GM18870 (cell line): ENCODE data around the gene PI4KA.
A peak's percentile ranks its signal among the peaks of the same experiment; 100 is the strongest.

Source experiments
- ATAC-seq: cut with Tn5 transposase; IDR thresholded peaks from one replicate; pipeline ENCODE4 v1.9.1; 2021; ENCODE audit warnings: moderate library complexity; ENCODE audit not compliant: unreplicated experiment

Gene PI4KA

GRCh38 chr22:20881869-20882815 is 23.5 kb upstream of the PI4KA start:
- ATAC-seq = no peak

- no peak for ATAC-seq
Measured at GRCh38 chr22:20881231-20881630, 22.6 kb upstream of the PI4KA start.

- ATAC-seq = no peak
Measured at GRCh38 chr22:20877715-20878114, 19.1 kb upstream of the PI4KA start.

GRCh38 chr22:20875296-20875695 is 16.7 kb upstream of the PI4KA start:
- ATAC-seq = no peak

DNA sequence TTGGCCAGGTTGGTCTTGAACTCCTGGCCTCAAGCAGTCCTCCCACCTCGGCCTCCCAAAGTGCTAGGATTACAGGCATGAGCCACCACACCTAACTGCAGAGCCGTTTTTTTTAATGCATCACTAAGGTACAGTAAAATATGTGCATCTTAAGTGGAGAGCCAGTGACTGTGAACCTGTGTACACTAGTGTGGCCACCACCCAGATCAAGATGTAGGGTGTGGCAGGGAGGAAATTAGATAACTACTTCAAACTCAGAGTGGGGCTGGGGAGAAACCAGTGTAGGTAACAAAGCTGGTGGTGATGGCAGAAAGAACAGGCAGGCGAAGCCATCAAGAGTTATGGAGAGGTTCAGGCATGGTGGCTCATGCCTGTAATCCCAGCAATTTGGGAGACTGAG is 14.6 kb upstream of the PI4KA start:
- ATAC-seq = no peak

DNA sequence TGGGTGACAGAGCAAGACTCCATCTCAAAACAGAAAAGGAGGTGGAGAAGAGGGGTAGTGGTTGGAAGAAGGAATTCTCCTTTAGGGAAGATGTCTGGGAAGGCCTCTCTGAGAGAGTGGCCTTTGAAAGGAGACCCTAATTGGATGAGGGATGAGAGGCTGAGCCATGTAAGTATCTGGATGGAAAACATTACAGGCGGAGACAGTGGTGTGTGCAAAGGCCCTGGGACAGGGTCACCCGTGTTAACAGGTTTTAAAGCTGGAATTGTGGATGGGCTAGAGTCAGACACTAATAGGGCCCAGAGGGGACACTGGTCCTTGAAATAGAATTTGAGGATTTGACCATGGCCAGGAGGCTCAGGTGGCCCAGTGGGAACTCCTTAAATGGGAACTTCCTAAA is 10.6 kb upstream of the PI4KA start:
- ATAC-seq = no peak

GRCh38 chr22:20868025-20868962 is 9.7 kb upstream of the PI4KA start:
- ATAC-seq = no peak

GRCh38 chr22:20867179-20868024 is 8.8 kb upstream of the PI4KA start:
- ATAC-seq = no peak

- no peak for ATAC-seq
Measured at GRCh38 chr22:20866736-20867135, 8.1 kb upstream of the PI4KA start.

- no peak for ATAC-seq
Measured at GRCh38 chr22:20865875-20866445, 7.3 kb upstream of the PI4KA start.

- ATAC-seq = no peak
Measured at GRCh38 chr22:20865331-20865730, 6.7 kb upstream of the PI4KA start.

- ATAC-seq = no peak
Measured at GRCh38 chr22:20864186-20864908, 5.7 kb upstream of the PI4KA start.

DNA sequence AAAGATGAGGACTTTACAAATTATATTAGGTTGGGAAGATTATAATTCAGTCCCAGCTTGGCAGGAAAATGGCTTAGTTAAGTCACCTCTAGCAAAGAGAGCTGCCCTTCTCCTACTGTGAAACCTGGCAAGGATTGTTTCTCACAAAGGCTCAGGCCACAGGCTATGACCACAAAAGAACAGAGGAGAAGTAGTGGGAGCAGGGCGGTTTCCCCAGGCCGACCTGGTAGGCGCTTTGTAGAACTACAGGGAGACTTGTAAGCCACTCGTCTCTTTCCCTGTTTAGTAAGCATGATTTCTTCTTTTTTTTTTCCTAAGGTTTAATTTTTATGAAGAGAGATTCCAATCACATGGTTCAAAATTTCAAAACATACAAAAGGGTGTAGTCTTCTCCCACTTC is 4.8 kb upstream of the PI4KA start:
- ATAC-seq = no peak

GRCh38 chr22:20862540-20862939 is 3.9 kb upstream of the PI4KA start:
- ATAC-seq = no peak

DNA sequence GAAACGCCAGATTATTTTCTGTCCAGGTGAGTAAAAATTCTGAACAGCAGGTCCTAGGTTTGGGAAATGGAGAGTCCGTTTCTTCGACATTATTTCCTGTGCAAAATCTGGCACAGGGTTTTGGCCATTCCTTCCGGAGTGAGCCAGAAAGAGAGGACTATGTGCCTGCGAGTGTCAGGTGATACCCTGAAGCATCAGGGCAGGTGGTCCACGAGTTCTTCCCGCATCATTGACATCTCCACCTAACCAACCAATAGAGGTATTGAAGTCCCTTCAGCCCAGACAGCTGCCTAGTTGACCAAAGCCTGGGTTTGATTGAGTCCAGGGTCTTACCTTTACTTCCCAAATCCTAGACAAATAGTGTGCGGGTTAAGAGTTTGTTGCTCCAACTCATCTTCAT is 1.0 kb upstream of the PI4KA start:
- ATAC-seq = no peak

DNA sequence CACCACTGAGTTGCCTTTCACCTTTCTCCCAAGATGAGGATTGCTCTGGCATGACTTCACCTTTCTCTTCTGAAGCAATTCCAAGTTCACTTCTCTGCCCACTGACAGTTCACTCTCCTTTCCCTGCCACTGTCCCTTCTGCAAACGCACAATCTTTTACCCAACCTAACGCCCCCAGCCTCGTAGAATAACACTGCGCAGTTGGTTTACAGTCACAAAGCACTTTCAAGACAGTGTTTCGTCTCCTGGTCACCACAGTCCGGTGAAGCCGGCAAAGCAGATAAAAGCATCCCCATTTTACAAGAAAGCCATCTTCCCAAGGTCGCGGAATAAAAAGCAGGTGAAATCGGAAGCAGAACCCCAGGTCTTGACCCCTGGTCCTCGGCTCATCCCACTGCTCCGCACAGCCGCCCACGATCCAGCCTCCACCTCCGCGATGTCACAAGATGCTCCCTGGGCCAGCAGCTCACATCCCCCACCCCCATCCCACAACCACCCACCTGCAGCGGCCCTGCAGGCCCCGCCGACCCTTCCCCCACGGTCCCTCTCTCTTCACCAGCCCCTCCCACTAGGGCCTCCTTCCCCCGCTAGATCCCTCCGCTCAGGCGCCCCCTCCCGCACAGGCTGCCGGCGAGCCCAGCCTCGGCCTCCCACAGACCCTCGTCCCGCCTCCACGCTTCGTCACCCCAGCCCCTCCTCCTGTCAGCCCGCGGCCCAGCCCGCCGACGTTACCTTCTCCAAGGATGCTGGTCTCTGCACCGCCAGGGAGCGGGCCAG is 585 bp downstream of the PI4KA start:
- ATAC-seq = peak; percentile 47

DNA sequence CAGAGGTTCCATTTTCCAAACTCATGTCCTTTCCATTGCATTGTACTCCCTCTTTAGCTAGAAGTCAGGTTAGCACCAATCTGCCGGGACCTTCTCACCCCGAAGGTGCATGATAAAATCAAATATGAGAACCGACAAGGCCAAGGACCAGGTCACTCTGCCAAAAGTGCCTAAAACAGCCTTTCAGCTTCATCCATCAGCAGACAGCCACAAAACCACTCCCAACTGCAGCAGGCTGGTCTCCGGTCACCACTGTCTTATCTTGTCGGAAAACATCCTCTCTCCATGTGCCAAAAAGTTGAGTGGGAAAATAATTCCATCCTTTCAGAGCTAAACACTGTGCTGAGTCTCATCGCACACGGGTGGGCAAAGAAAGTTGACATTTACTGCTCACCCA is 1.4 kb downstream of the PI4KA start:
- no peak for ATAC-seq

DNA sequence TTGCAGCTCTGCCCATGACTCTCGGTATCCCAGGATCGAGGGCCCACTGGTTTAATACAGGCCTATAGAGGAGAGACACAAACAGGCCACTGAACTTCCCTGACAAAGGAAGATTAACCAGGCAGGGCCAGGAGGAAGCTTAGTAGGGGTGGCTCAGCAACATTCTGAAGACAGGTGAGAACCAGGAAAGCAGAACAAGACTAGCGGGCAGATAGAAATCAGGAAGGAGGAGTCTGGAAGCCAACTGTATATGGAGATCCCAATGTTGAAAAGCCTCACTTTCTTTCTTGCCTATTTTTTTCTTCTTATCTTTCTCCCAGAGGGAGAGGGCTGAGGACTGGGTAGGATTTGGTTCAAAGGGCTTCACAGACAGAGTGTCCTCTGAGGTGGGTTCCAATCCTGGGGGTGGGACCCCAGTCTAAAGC is 5.4 kb downstream of the PI4KA start:
- ATAC-seq = no peak

DNA sequence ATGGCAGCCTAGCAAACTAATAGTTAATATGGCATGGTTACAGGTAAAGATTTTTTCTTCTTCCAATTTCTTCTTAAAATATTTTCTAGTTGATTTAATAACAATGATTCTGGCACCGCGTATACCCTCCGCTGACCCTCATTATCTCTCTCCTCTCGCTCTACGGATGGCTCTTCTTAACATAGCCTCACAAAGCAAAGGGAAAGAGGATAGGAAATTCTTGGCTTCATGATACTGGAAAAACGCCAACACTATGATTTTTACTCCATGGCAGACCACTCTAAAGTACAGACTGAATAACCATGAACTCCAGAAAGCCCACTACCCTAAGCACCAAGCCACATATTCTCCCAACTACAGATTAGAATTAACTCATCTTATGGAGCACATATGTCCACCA is 6.1 kb downstream of the PI4KA start:
- ATAC-seq = no peak
